ENCODE results near the gene CLMN.
"Not testable (repeated sequence)": the region's sequence is repeated elsewhere in the genome, so short reads cannot be mapped to it uniquely, and the experiment has no call there.

CLMN gene

GRCh38 chr14:95157327-95158189 lies 162.2 kb downstream of the CLMN start, which contains the start of gene DICER1:
Gene DICER1, minus strand, starts transcription at chr14:95157529. Its CDS starts 24,071 bp downstream, at chr14:95133458.
- DNase-seq (ENCODE audit: low spot score) = peak; percentile 99

GRCh38 chr14:95157048-95157326 lies 162.7 kb downstream of the CLMN start:
- DNase-seq (ENCODE audit: low spot score) = no peak

- peak; percentile 36 for DNase-seq (ENCODE audit: low spot score)
These were observed 163.3 kb downstream of the CLMN start for GRCh38 chr14:95156161-95157047.

GRCh38 chr14:95155045-95155444 lies 164.7 kb downstream of the CLMN start:
- DNase-seq (ENCODE audit: low spot score) = no peak

GRCh38 chr14:95153866-95154265 lies 165.8 kb downstream of the CLMN start:
- no peak for DNase-seq (ENCODE audit: low spot score)

DNA sequence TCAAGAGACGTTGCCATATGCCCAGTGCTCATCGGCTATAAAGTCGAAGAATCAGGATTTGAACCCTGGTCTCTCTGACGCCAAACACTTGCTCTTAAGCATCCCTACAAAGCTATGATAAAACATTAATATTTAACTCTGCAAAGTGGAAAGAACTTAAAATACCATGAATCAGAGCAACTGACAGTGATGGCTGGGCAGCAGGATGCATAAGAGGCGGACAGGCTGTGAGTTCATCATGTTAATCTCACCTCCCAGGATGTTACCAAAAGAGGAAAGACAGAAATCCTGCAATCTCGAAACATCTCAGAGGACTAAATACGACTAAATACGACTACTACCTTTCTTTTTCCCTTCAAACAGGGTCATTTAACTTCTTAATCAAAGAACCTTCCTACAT lies 168.1 kb downstream of the CLMN start:
- no peak for DNase-seq (ENCODE audit: low spot score)

- DNase-seq (ENCODE audit: low spot score) = no peak
These were observed 168.8 kb downstream of the CLMN start for GRCh38 chr14:95150910-95151309.

DNA sequence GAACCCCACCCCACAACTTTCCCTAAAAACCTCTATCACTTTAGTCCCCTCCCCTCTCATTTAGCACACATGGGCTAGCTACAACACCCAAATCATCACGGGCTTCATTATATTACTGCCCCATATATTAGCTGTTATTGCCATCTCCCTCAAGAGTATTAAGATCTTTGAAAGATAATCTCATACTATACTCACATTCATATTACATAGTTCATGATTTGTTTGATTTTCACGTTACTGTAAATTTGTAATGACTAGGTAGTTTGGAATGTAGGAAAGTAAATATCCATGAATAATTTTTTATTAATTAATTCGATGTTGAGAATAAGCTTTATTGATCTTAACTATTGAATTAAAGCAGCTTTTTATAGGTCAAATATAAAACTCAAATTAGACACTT lies 170.3 kb downstream of the CLMN start:
- DNase-seq (ENCODE audit: low spot score) = no peak

- DNase-seq (ENCODE audit: low spot score) = no peak
These were observed 172.1 kb downstream of the CLMN start for GRCh38 chr14:95147597-95147996.

DNA sequence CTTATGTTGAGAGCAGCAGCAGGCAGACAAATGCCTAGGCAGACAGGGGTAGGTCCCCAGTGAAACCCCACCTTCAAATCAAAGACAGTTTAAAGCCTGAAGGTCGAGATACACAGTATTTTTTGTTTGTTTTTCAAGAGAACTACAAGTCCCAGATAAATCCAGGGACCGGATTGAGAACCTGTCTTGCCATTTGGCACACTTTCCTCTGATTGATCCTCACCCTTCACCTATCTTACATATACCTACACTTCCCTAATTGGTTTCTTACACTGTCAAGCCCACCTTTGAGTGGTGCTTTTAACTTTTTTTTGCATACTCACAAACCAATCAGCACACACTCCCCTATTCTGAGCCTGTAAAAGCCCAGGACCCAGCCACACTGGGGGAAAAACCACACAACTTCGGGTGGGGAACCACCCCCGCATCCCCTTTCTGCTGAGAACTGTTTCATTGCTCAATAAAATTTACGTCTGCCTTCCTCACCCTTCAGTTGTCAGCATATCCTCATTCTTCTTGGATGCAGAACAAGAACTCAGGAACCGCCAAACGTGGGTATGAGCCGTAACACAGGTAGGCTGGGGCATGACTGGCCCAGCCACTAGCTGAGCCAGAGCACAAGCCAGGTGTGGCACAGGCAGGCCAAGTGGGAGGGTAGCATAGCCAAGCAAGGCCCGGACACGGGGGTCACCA lies 173.5 kb downstream of the CLMN start:
- no peak for DNase-seq (ENCODE audit: low spot score)

DNA sequence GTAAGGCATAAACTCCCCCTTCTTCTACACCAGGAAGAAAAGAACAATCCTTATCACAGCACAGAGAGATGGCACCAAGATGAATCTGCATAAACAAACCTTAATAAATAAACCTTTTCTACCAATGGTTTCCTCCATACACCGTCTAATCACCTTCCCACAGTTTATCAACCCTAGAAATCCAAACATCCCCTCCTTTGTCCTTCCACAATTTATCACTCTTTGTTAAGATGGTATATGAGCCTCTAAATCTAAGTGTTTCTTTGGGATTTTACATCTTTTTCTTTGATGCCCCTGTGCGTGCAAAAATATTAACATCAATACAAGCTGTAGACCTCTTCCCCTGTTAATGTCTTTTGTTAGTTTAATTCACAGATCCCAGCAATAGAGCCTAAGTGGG lies 174.9 kb downstream of the CLMN start:
- no peak for DNase-seq (ENCODE audit: low spot score)

GRCh38 chr14:95143808-95144620 lies 175.7 kb downstream of the CLMN start:
- no peak for DNase-seq (ENCODE audit: low spot score)

DNA sequence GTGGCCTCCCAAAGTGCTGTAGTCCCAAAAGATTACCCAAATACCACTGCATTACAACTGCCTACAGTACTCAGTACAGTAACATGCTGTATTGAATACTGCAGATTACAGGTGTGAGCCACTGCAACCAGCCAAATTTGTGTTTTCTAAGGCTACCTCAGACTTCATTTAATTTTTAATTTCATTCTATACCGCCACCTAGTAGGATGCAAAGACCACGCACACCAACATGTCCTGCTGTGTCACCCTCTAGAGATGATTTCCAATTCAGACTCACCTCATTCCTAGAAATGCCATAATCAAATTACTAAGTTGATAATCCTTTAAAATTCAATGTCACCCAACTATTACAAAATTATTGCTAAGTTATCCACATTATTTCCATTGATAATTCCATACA lies 177.5 kb downstream of the CLMN start:
- no peak for DNase-seq (ENCODE audit: low spot score)

- no peak for DNase-seq (ENCODE audit: low spot score)
These were observed 178.0 kb downstream of the CLMN start for GRCh38 chr14:95141684-95142083.

GRCh38 chr14:95140060-95140858 lies 179.4 kb downstream of the CLMN start:
- DNase-seq (ENCODE audit: low spot score) = no peak

- DNase-seq (ENCODE audit: low spot score) = no peak
These were observed 180.8 kb downstream of the CLMN start for GRCh38 chr14:95138876-95139275.

DNA sequence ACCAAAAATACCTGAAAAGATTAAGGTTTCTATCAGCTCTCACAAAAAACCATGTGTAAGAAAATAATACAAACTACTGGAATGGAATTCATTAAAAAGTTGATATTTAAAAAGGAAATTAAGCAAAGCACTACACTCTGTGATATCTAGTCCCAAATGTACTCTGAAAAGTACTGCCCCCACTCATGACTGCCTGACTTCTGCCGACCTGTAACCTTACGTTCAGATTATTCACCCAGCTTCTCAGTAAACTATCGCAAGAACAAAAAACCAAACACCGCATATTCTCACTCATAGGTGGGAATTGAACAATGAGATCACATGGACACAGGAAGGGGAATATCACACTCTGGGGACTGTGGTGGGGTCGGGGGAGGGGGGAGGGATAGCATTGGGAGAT lies 181.3 kb downstream of the CLMN start:
- not testable (repeated sequence) for DNase-seq (ENCODE audit: low spot score)

DNA sequence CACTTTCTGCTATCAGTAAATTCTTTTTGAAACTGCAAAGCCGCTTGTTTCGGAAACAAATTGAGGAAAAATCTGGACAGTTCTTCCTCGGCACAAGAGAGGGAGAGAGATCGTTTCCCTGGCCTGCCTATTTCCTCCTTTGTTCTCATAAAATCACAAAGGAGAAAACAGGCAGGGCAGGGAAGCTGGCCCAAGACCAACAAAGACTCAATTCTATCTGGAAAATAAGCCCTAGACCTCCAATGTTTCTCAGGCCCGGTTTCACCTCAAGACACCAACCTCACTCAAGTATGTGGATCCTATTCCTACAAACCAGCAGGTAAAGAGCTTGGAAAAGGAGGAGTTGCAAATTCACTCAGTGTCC lies 181.9 kb downstream of the CLMN start:
- DNase-seq (ENCODE audit: low spot score) = no peak

DNA sequence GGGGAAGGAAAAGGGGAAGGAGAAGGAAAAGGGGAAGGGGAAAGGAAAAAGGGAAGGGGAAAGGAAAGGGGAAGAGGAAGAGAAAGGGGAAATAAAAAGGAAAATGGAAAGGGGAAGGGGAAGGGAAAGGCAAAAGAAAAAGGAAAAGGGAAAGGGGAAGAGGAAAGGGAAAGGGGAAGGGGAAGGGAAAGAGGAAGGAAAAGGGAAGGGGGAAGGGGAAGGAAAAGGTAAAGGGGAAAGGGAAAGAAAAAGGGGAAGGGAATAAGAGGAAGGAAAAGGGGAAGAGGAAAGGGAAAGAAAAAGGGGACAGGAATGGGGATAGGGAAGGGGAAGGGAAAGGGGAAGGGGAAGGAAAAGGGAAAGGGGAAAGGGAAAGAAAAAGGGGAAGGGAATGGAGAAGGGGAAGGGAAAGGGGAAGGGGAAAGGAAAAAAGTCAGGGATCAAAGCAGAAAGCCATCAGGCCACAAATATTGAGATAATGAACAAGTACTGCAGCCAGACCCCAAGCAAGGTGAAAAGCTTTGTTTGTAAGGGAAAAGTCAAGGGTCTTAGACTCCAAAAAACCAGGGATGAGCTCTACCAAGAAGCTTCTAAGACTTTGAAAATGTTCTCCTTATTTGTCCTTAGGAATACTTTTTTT lies 182.4 kb downstream of the CLMN start:
- no peak for DNase-seq (ENCODE audit: low spot score)

- DNase-seq (ENCODE audit: low spot score) = no peak
These were observed 183.1 kb downstream of the CLMN start for GRCh38 chr14:95136631-95137030.

All from hepatic stellate cell (primary cell).